ENCODE results near the gene TMEM203. TPM values are rescaled to one million over a fixed set of nuclear protein-coding genes. Genes with fewer than 3 reads are reported as not detected.

TMEM203 gene
- total and polyA plus RNA-seq, 2 of the 4 experiments (the other 2 are of a cell fraction): 18.8 to 40.6 TPM

DNA sequence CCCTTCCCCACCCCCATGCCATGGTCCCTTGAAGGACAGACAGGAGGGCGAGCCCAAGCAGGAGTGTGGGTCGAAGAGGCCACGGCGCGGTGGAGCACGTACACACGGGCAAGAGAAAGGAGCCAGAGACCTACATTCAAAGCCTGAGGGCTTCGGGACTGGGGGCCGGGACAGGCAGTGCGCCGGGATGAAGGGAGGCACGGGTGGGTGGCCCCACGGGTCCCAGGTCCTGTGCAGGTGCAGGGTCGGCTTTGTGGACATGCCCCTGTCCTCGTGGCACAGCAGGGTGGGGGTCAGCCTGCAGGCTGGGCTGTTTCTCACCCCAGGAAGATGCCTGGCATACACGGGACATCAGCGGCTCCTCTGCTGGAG lies 45.4 kb downstream of the TMEM203 start:
- POLR2A ChIA-PET (ENCODE audit: unreplicated experiment): no interaction called here
- H4K8ac ChIP-seq (ENCODE audit: low read depth in 2 of 2, low read length in 2 of 2): no peak overlapping the region
- DNase-seq (no peak), ATAC-seq (ENCODE audit: low read depth) (no peak)
- peaks cover 2% of the 10 kb centered on the region; the same call in 1 of the 2 replicates for H3K4me1 ChIP-seq (ENCODE audit: control insufficient read depth, insufficient read depth, low read length)
- H3K18ac ChIP-seq (ENCODE audit: low read depth, low read length): no peak overlapping the region
- H4K91ac ChIP-seq (ENCODE audit: insufficient read depth, low read depth, low read length): no peak overlapping the region
- no peak overlapping the region for H3K9ac ChIP-seq (ENCODE audit: low read depth, low read length)
- no peaks in the 10 kb centered on the region for H3K9me1 ChIP-seq (ENCODE audit: insufficient read depth, low read length)
- in situ Hi-C loops (cut with MboI; ENCODE audit: low sequenced_read_pairs) (no loop called here), dilution Hi-C loops (cut with HindIII; ENCODE audit: low sequenced_read_pairs, unreplicated experiment) (no loop called here), intact Hi-C loops (cut with micrococcal nuclease) (no loop called here)
- H4K5ac ChIP-seq (ENCODE audit: low read depth, low read length): no peak overlapping the region
- 82% methylated on average over 12 of the region's 17 CpGs; no CpG with 5 or more reads in 1 of the 2 experiments for WGBS, 2 experiments (ENCODE audit: extremely low coverage in 2 of 2, insufficient read length in 1 of 2)
- no peak overlapping the region for H2BK120ac ChIP-seq (ENCODE audit: low read depth, low read length)
- H2AK9ac ChIP-seq (replicated peaks; ENCODE audit: low read depth, low read length, poor library complexity): no peak overlapping the region
- H3K14ac ChIP-seq (replicated peaks; ENCODE audit: low read depth, low read length): no peak overlapping the region
- H3K4ac ChIP-seq (ENCODE audit: low read depth, low read length): no peak overlapping the region
- no peak overlapping the region for H2AK5ac ChIP-seq (ENCODE audit: low read depth, low read length)
- H2BK20ac ChIP-seq (ENCODE audit: low read depth, low read length): no peak overlapping the region
- H4K20me1 ChIP-seq (ENCODE audit: insufficient read depth, low read length): 0 out of 2 replicates have a peak, but pooled peaks cover 5% of the 10 kb centered on the region
- CTCF ChIA-PET: no interaction called here
- H2AFZ ChIP-seq (replicated peaks; ENCODE audit: low read length, poor library complexity): no peak overlapping the region
- H2BK5ac ChIP-seq (ENCODE audit: low read depth, low read length, poor library complexity, severe bottlenecking): no peak overlapping the region
- no peak overlapping the region for H3K4me3 ChIP-seq (ENCODE audit: insufficient read depth, low read depth, low read length)
- BruUV-seq (replicated peaks): no TSS peak
- no peak for TF ChIP-seq MAZ (IDR thresholded peaks at IDR 0.05; ENCODE audit: borderline replicate concordance, low read depth, low read length)
- TF ChIP-seq, protein P1, sequence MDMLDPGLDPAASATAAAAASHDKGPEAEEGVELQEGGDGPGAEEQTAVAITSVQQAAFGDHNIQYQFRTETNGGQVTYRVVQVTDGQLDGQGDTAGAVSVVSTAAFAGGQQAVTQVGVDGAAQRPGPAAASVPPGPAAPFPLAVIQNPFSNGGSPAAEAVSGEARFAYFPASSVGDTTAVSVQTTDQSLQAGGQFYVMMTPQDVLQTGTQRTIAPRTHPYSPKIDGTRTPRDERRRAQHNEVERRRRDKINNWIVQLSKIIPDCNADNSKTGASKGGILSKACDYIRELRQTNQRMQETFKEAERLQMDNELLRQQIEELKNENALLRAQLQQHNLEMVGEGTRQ (IDR thresholded peaks at IDR 0.05; ENCODE audit: low read depth, low read length): no peak
- no peak for TF ChIP-seq RAD21 (IDR thresholded peaks at IDR 0.05; ENCODE audit: low read length)
- TF ChIP-seq SMC3 (IDR thresholded peaks at IDR 0.05; ENCODE audit: low read depth, low read length): no peak
- no peak for TF ChIP-seq CEBPB (IDR thresholded peaks at IDR 0.05; ENCODE audit: low read depth, low read length)
- TF ChIP-seq, protein P2, sequence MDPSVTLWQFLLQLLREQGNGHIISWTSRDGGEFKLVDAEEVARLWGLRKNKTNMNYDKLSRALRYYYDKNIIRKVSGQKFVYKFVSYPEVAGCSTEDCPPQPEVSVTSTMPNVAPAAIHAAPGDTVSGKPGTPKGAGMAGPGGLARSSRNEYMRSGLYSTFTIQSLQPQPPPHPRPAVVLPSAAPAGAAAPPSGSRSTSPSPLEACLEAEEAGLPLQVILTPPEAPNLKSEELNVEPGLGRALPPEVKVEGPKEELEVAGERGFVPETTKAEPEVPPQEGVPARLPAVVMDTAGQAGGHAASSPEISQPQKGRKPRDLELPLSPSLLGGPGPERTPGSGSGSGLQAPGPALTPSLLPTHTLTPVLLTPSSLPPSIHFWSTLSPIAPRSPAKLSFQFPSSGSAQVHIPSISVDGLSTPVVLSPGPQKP (IDR thresholded peaks at IDR 0.05; ENCODE audit: borderline replicate concordance, low read depth, low read length): no peak
- H3K27ac ChIP-seq (ENCODE audit: insufficient read depth, low read length): no peak overlapping the region
- H3K79me1 ChIP-seq (ENCODE audit: low read depth in 1 of 2, low read length in 2 of 2): no peaks in the 10 kb centered on the region
- H3K56ac ChIP-seq (ENCODE audit: extremely low read depth, insufficient read depth, low read length): no peak overlapping the region
- no peak overlapping the region for H3K4me2 ChIP-seq (ENCODE audit: low read depth, low read length)
- H3K36me3 ChIP-seq (ENCODE audit: control insufficient read depth, insufficient read depth, low read length): no peaks in the 10 kb centered on the region
- no peak overlapping the region for H3K23ac ChIP-seq (ENCODE audit: low read depth, low read length)
- H2BK15ac ChIP-seq (ENCODE audit: low read depth, low read length): no peak overlapping the region
- peaks cover 81% of the 10 kb centered on the region for H3K27me3 ChIP-seq (ENCODE audit: control insufficient read depth, insufficient read depth, low read length)
- no peaks in the 10 kb centered on the region for H3K9me3 ChIP-seq (ENCODE audit: control insufficient read depth, insufficient read depth, low read length)

All from IMR-90 (cell line).